GM10248 (cell line): ENCODE data around the gene COG7.
"Not testable (repeated sequence)": the region's sequence is repeated elsewhere in the genome, so short reads cannot be mapped to it uniquely, and the experiment has no call there.

Experiments used
- CTCF ChIA-PET: fragments of 300-600 bp; sonication (Branson Sonifier 250); formaldehyde crosslinking; extraction: SDS; loops from one replicate; lab custom pipeline; 2021; ENCODE audit warnings: antibody characterized with exemption; lab: Yijun Ruan, JAX
- POLR2A ChIA-PET: fragments of 350-650 bp; sonication (Branson Sonifier 250); formaldehyde crosslinking; extraction: SDS; loops from one replicate; lab custom pipeline; 2020; ENCODE audit warnings: antibody characterized with exemption; lab: Yijun Ruan, JAX
- DNase-seq: peaks from one replicate; pipeline ENCODE4 v3.0.0; 2012; ENCODE audit errors: extremely low spot score
- TF ChIP-seq, protein P1 (sequence below): IDR thresholded peaks from 2 replicates; pipeline ENCODE4 v1.5.1; 2012; ENCODE audit warnings: mild to moderate bottlenecking, low read depth; ENCODE audit errors: extremely low read depth, missing control alignments, control extremely low read depth

Gene COG7

DNA sequence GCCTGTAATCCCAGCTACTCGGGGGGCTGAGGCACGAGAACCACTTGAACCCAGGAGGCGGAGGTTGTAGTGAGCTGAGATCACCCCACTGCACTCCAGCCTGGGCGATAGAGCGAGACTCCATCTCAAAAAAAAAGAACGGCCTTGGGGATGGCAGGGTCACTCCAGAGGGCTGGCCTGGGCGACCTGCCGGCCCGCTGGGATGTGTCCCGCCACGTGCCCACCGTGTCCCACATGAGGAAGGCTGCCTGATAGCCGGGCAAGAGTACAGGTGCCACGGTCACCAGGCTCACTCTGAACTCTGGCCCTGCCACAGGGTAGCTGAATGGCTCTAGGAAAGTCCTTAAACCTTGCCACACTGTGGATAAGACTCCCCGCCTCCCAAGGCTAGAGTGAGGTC, 67.5 kb downstream of the COG7 start:
- TF ChIP-seq, protein P1, sequence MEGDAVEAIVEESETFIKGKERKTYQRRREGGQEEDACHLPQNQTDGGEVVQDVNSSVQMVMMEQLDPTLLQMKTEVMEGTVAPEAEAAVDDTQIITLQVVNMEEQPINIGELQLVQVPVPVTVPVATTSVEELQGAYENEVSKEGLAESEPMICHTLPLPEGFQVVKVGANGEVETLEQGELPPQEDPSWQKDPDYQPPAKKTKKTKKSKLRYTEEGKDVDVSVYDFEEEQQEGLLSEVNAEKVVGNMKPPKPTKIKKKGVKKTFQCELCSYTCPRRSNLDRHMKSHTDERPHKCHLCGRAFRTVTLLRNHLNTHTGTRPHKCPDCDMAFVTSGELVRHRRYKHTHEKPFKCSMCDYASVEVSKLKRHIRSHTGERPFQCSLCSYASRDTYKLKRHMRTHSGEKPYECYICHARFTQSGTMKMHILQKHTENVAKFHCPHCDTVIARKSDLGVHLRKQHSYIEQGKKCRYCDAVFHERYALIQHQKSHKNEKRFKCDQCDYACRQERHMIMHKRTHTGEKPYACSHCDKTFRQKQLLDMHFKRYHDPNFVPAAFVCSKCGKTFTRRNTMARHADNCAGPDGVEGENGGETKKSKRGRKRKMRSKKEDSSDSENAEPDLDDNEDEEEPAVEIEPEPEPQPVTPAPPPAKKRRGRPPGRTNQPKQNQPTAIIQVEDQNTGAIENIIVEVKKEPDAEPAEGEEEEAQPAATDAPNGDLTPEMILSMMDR, result no peak
- CTCF ChIA-PET, result interaction anchor here (1.5 to 2.2 kb wide), 3 partner anchors 19 to 50 kb away, joined by 4 to 6 read pairs (median 5); no protein-coding TSS in a partner anchor

DNA sequence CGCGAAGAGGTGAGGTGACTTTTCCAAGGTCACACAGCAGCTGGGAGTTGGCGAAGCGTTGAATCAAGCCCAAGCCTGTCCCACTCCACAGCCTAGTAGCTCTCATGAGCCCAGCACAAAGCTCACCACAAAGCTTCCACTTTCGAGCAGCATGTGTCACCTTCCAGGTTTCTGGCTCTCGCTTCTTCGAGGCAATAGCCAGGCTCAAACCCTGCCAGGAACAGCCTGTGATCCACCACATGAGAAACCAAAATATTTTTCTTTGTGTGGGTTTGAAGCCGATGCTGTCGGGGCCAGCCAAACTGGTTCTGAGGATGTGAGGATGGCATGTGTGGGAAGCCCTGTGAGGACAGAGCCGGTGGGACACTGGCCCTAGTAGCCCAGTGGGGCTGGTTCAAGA, 68.1 kb downstream of the COG7 start:
- no peak for DNase-seq
- POLR2A ChIA-PET, result no interaction called here
- TF ChIP-seq, protein P1, result no peak
- CTCF ChIA-PET, result interaction anchor here (2.0 to 2.2 kb wide), 2 partner anchors 19 to 50 kb away, joined by 5 to 6 read pairs; no protein-coding TSS in a partner anchor

More for the DNA sequence above, 67.5 kb downstream of the COG7 start:
- DNase-seq, result no peak
- POLR2A ChIA-PET, result no interaction called here

DNA sequence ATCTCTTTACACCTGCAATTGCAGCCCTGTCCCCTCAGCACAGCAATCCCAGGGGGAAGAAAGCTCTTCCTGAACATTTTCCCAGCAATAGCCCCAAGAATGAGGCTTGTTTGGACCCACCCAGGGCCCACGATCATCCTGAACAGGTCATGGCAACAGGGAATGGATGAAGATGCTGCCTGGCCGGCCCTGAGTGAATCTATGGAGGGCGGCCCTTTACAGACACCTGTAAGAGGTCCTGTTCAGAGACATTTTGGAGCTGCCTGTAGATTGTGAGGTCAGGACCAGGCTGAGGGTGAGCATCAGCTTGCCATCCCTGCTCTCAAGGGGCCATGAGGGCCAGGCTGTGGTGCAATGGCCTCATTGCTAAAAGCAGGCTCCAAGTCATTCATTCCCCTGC, 69.1 kb downstream of the COG7 start:
- CTCF ChIA-PET, result interaction anchor here (0.9 to 2.0 kb wide), 2 partner anchors 22 to 51 kb away, joined by 3 to 6 read pairs; no protein-coding TSS in a partner anchor
- POLR2A ChIA-PET, result no interaction called here
- no peak for DNase-seq
- TF ChIP-seq, protein P1, result no peak

DNA sequence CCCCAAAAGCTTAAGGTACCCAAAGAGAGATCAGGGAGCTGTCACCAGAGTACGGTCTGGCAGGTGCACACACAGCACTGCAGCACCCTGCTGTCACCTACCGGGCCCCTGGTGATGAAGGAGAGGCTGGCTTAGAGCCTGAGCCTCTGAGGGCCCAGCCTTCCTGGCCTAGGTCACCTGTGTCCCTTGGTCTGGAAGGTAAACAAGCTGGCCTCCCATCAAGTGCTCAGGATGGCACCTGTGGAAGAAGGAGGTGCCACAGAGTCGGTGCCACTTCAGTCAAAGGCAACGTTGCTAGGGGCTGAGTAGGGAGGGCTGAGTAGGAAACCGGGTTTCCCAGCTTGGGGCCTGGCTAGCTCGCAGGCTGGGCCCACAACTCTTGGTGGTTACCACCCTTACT, 70.7 kb downstream of the COG7 start:
- ChIA-PET POLR2A (no interaction called here), CTCF (no interaction called here)
- TF ChIP-seq, protein P1, result no peak
- DNase-seq, result no peak

DNA sequence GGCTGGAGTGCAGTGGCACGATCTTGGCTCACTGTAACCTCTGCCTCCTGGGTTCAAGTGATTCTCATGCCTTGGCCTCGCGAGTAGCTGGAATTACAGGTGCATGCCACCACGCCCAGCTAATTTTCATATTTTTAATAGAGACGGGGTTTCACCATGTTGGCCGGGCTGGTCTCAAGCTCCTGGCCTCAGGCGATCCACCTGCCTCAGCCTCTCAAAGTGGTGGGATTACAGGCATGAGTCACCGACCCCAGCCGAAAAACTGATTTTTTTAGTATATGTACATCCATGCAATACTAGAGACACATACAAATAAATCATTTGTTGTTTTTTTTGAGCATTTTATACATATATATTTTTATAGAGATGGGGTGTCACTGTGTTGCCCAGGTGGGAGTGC, 71.3 kb downstream of the COG7 start:
- POLR2A ChIA-PET, DNase-seq: not testable (repeated sequence)
- CTCF ChIA-PET, result interaction anchor here (0.9 to 2.0 kb wide), 2 partner anchors 50 to 52 kb away, joined by 4 read pairs; no protein-coding TSS in a partner anchor

DNA sequence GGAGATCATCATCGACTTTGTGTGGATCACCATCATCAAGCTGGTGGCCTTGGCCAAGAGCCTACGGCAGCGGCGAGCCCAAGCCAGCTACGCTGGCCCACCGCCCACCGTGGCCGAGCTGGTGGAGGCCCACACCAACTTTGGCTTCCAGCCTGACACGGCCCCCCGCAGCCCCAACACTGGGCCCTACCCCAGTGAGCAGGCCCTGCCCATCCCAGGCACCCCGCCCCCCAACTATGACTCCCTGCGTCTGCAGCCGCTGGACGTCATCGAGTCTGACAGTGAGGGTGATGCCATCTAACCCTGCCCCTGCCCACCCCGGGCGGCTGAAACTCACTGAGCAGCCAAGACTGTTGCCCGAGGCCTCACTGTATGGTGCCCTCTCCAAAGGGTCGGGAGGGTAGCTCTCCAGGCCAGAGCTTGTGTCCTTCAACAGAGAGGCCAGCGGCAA, 72.5 kb downstream of the COG7 start:
- ChIA-PET POLR2A (no interaction called here), CTCF (interaction anchor here (1.0 to 2.0 kb wide), 5 partner anchors 12 to 54 kb away, joined by 3 to 4 read pairs (median 3); no protein-coding TSS in a partner anchor)

DNA sequence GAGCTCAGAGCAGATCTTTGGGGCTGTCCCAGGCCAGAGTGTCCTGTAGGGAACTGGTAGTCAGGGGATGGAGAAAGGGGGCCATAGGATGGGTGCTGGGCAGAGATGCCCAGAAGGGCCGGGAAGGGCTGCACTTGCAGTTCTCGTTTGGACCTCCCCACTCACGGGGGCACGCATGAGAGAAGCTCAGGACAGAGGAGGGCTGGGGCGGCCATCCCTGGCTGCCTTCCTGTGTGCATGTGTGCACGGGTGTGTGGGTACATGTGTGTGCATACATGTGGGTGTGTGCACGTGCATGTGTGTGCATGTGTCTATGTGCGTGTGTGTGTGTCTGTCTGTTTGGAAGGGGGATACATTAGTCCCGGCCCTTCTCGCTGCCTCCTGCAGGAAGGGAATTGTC, 73.3 kb downstream of the COG7 start:
- ChIA-PET POLR2A (no interaction called here), CTCF (interaction anchor here (1.0 to 2.0 kb wide), 5 partner anchors 12 to 55 kb away, joined by 3 to 4 read pairs (median 3); no protein-coding TSS in a partner anchor)
- DNase-seq, result no peak
- TF ChIP-seq, protein P1, result no peak

More for the DNA sequence above, 72.5 kb downstream of the COG7 start:
- no peak for DNase-seq
- TF ChIP-seq, protein P1, result no peak
